HepG2 (cell line): ENCODE measurements around the gene KLHDC2. TPM values are rescaled to one million over a fixed set of nuclear protein-coding genes. Genes with fewer than 3 reads are reported as not detected.

ENCODE experiments used
- E2F5 ChIP-seq: sonication (generic); formaldehyde crosslinking; conservative IDR thresholded peaks from 2 replicates; pipeline ENCODE4 v1.4.0; 2020; ENCODE audit warnings: missing genetic modification reagents
- HNRNPH1 ChIP-seq: fragments of 200-400 bp; formaldehyde crosslinking; optimal IDR thresholded peaks from 2 replicates; pipeline ENCODE3; 2017; ENCODE audit warnings: mild to moderate bottlenecking, low read depth, low read length
- JUNB ChIP-seq: sonication (generic); formaldehyde crosslinking; IDR thresholded peaks from 2 replicates; pipeline ENCODE4 v1.8.0; 2022; ENCODE audit warnings: missing genetic modification reagents, mild to moderate bottlenecking, borderline replicate concordance
- JUND ChIP-seq: sonication (generic); formaldehyde crosslinking; IDR thresholded peaks from 2 replicates; pipeline ENCODE4 v1.8.0; 2022; ENCODE audit warnings: mild to moderate bottlenecking, missing genetic modification reagents
- MYNN ChIP-seq: sonication (generic); formaldehyde crosslinking; IDR thresholded peaks from 2 replicates; pipeline ENCODE4 v1.4.0; 2020; ENCODE audit warnings: mild to moderate bottlenecking, low read depth, missing genetic modification reagents
- SAFB2 ChIP-seq: sonication (generic); formaldehyde crosslinking; IDR thresholded peaks from 2 replicates; pipeline ENCODE4 v1.5.1; 2020; ENCODE audit warnings: missing genetic modification reagents, low read depth, mild to moderate bottlenecking, borderline replicate concordance
- SUZ12 ChIP-seq: fragments of 150-350 bp; IDR thresholded peaks from 2 replicates; pipeline ENCODE4 v1.6.1; 2014; ENCODE audit warnings: low read depth, low read length
- TP53 ChIP-seq: sonication (generic); formaldehyde crosslinking; conservative IDR thresholded peaks from 2 replicates; pipeline ENCODE4 v1.4.0; 2020; ENCODE audit warnings: missing genetic modification reagents
- ZFP90 ChIP-seq: sonication (generic); formaldehyde crosslinking; IDR thresholded peaks from 2 replicates; pipeline ENCODE4 v1.8.0; 2022; ENCODE audit warnings: missing genetic modification reagents, mild to moderate bottlenecking, inconsistent platforms, borderline replicate concordance
- ZHX2 ChIP-seq, 2 experiments: sonication (generic) in 1 of 2; formaldehyde crosslinking in 1 of 2; IDR thresholded peaks; 2 replicates each; pipeline versions ENCODE4 v1.6.1 to v1.9.0; 2014 to 2022; ENCODE audit warnings: antibody characterized with exemption in 1 of 2, borderline replicate concordance in 1 of 2, inconsistent platforms in 1 of 2, low read depth in 1 of 2, missing genetic modification reagents in 1 of 2
- ZNF12 ChIP-seq: sonication (generic); formaldehyde crosslinking; IDR thresholded peaks from 2 replicates; pipeline ENCODE4 v1.5.0; 2020; ENCODE audit warnings: missing genetic modification reagents
- ZNF280D ChIP-seq: sonication (generic); formaldehyde crosslinking; IDR thresholded peaks from 2 replicates; pipeline ENCODE4 v1.5.1; 2020; ENCODE audit warnings: mild to moderate bottlenecking, missing genetic modification reagents
- ZNF431 ChIP-seq: sonication (generic); formaldehyde crosslinking; IDR thresholded peaks from 2 replicates; pipeline ENCODE4 v1.9.0; 2022; ENCODE audit warnings: missing genetic modification reagents, low read depth, mild to moderate bottlenecking, borderline replicate concordance
- ZNF567 ChIP-seq: sonication (generic); formaldehyde crosslinking; IDR thresholded peaks from 2 replicates; pipeline ENCODE4 v1.8.1; 2023; ENCODE audit warnings: mild to moderate bottlenecking, missing genetic modification reagents, borderline replicate concordance
- ZNF607 ChIP-seq: sonication (generic); formaldehyde crosslinking; IDR thresholded peaks from 2 replicates; pipeline ENCODE4 v1.5.1; 2020; ENCODE audit warnings: missing genetic modification reagents, mild to moderate bottlenecking, borderline replicate concordance
- ZNF776 ChIP-seq: sonication (generic); formaldehyde crosslinking; IDR thresholded peaks from 2 replicates; pipeline ENCODE4 v1.4.0; 2020; ENCODE audit warnings: mild to moderate bottlenecking, missing genetic modification reagents
- ZSCAN21 ChIP-seq: sonication (generic); formaldehyde crosslinking; IDR thresholded peaks from 2 replicates; pipeline ENCODE4 v1.8.0; 2022; ENCODE audit warnings: mild to moderate bottlenecking, missing genetic modification reagents, moderate library complexity, borderline replicate concordance
- ZSCAN9 ChIP-seq: IDR thresholded peaks from 2 replicates; pipeline ENCODE4 v1.6.1; 2016; ENCODE audit warnings: borderline replicate concordance
- polyA plus RNA-seq, 8 experiments: library from polyadenylated mRNA; depleted of rRNA in 3 of 8; stranded (reverse) in 7 of 8; unstranded in 1 of 8; fragments of >200 nt; fragmentation: Illumina TruSeq in 4 of 8; extraction: Trizol in 4 of 8; gene quantifications; 2 replicates each; pipeline versions ENCODE4 v1.2.1 to v1.2.3, GENCODE V29; 2011 to 2016; ENCODE audit warnings: low read depth in 4 of 8, missing spikeins in 1 of 8, mixed read lengths in 1 of 8; ENCODE audit not compliant: insufficient read depth in 1 of 8
- total RNA-seq, 5 experiments: library from RNA; depleted of rRNA; stranded (reverse); fragments of >200 nt; fragmentation: Illumina TruSeq; extraction: Trizol; gene quantifications; 2 replicates each; pipeline ENCODE4 v1.2.3, GENCODE V29; 2016; ENCODE audit warnings: low read depth in 1 of 5

Gene KLHDC2
- total and polyA plus RNA-seq, 2 of the 13 experiments (the other 11 are each of a cell fraction or from before 2014, with no cell fraction given) = 95.5 to 170 TPM

- TF ChIP-seq ZNF607 (CRISPR knock-in tag) = no peak; the same call in 1 of the 2 replicates
- 0 out of 2 replicates have a peak, but pooled peaks have one; percentile 13 for TF ChIP-seq ZNF12 (CRISPR knock-in tag)
- TF ChIP-seq JUND = no peak
- TF ChIP-seq ZSCAN21 (CRISPR knock-in tag) = peak; percentile 54; the same call in 1 of the 2 replicates
- TF ChIP-seq ZNF280D (CRISPR knock-in tag) = no peak
- TF ChIP-seq ZFP90 (CRISPR knock-in tag) = no peak
- no peak for TF ChIP-seq TP53 (CRISPR knock-in tag)
- TF ChIP-seq ZHX2 (IDR thresholded peaks at IDR 0.05; ENCODE audit: low read depth) = peak; percentile 43; the same call in 1 of the 2 replicates
- no peak for TF ChIP-seq ZHX2 (CRISPR knock-in tag; IDR thresholded peaks at IDR 0.05; ENCODE audit: borderline replicate concordance)
- TF ChIP-seq JUNB (CRISPR knock-in tag) = peak; percentile 32; the same call in 1 of the 2 replicates
- TF ChIP-seq SAFB2 (CRISPR knock-in tag) = peak; percentile 11; the same call in 1 of the 2 replicates
- TF ChIP-seq ZSCAN9 (CRISPR knock-in tag) = no peak
- TF ChIP-seq MYNN (CRISPR knock-in tag) = no peak
- TF ChIP-seq SUZ12 = no peak
- TF ChIP-seq ZNF776 (CRISPR knock-in tag) = 0 out of 2 replicates have a peak, but pooled peaks have one; percentile 20
- no peak for TF ChIP-seq ZNF431
- TF ChIP-seq E2F5 (CRISPR knock-in tag) = no peak
- no peak for TF ChIP-seq ZNF567
- TF ChIP-seq HNRNPH1 = no peak
Measured at GRCh38 chr14:49768301-49769121, 558 bp downstream of the KLHDC2 start (continued).
